Heart left ventricle (tissue), 16 donors: ENCODE measurements around the gene EIPR1. TPM values are rescaled to one million over a fixed set of nuclear protein-coding genes. Genes with fewer than 3 reads are reported as not detected.

Experiments
- ATAC-seq, 4 donors: fragments of 200-7000 bp; cut with Tn5 transposase; one replicate each; pipeline ENCODE4 v1.9.1; 2020 to 2022; ENCODE audit warnings: moderate library complexity in 4 of 4, mild to moderate bottlenecking in 3 of 4, moderate number of reproducible peaks in 1 of 4
- DNase-seq, 5 donors: peaks; one replicate each; pipeline ENCODE4 v3.0.0-alpha.2; 2020
- H3K27ac ChIP-seq, 12 donors: fragments of 200-600 bp; sonication (generic) in 4 of 12; one replicate each; pipeline versions ENCODE4 v1.5.0 to v1.8.0; 2016 to 2022; ENCODE audit warnings: mild to moderate bottlenecking in 2 of 12
- H3K27me3 ChIP-seq, 9 donors: fragments of 200-600 bp; sonication (generic) in 2 of 9; one replicate each; pipeline versions ENCODE4 v1.5.1 to v1.8.0; 2016 to 2022; ENCODE audit warnings: mild to moderate bottlenecking in 3 of 9
- H3K36me3 ChIP-seq, 9 donors: fragments of 200-600 bp; sonication (generic) in 2 of 9; one replicate each; pipeline versions ENCODE4 v1.5.0 to v1.8.0; 2018 to 2022; ENCODE audit warnings: mild to moderate bottlenecking in 2 of 9
- H3K4me1 ChIP-seq, 12 donors: fragments of 200-600 bp; sonication (generic) in 4 of 12; one replicate each; pipeline versions ENCODE4 v1.5.0 to v1.8.0; 2016 to 2022; ENCODE audit warnings: mild to moderate bottlenecking in 3 of 12
- H3K4me3 ChIP-seq, 12 donors: fragments of 200-600 bp; sonication (generic) in 4 of 12; one replicate each; pipeline versions ENCODE4 v1.5.0 to v1.8.0; 2017 to 2022; ENCODE audit warnings: mild to moderate bottlenecking in 9 of 12, moderate library complexity in 4 of 12
- H3K9me3 ChIP-seq, 12 donors: fragments of 200-600 bp; sonication (generic) in 4 of 12; one replicate each; pipeline versions ENCODE4 v1.5.0 to v1.8.0; 2016 to 2022; ENCODE audit warnings: mild to moderate bottlenecking in 1 of 12
- POLR2A ChIP-seq, 2 donors: fragments of 450-650 bp; IDR thresholded peaks; one replicate each; pipeline ENCODE4 v1.6.1; 2017; ENCODE audit warnings: antibody characterized with exemption in 2 of 2, mild to moderate bottlenecking in 2 of 2, moderate library complexity in 2 of 2
- WGBS, 4 donors: extraction: QIAGEN DNeasy Blood & Tissue Kit in 2 of 4; methylation state at CpG; one replicate each; pipeline versions ENCODE4 v1.1.5 to v1.1.7; 2013 to 2018; 5-methylcytosine and 5-hydroxymethylcytosine counted together
- intact Hi-C, 10 donors: fragments of 100-400 bp; cut with DNase I; formaldehyde crosslinking; loops; one replicate each; pipeline versions ENCODE4 v1.11.1 to v1.14.2; 2022
- polyA plus RNA-seq, 2 donors: library from polyadenylated mRNA; stranded (reverse); fragments of 200-250 nt; gene quantifications; one replicate each; pipeline ENCODE4 v1.2.3, GENCODE V29; 2013
- total RNA-seq, 9 donors: library from RNA; depleted of rRNA in 2 of 9; stranded (reverse); fragments of >200 nt in 2 of 9; fragmentation: NEBNext Ultra II Directional in 3 of 9; extraction: Animal tissue kit (Norgen Biotek cat#: 25700) in 3 of 9; gene quantifications; one replicate each; pipeline versions ENCODE4 v1.1.0 to v1.2.4, GENCODE V29; 2016 to 2023
- TF ChIP-seq, protein P1 (sequence below), 12 donors: fragments of 200-600 bp; sonication (generic) in 4 of 12; IDR thresholded peaks; one replicate each; pipeline versions ENCODE4 v1.5.0 to v1.8.0; 2018 to 2022; ENCODE audit warnings: antibody characterized with exemption in 12 of 12, mild to moderate bottlenecking in 5 of 12
- donor health status: ischemic (EF 13 %, LVEDD 7.1; RV severe dilation, severe dysfunction).
- donor health status: healthy with polysubstance abuse.
- donor health status: DM: no; HTN: yes; CAD: no.
- donor health status: DM: no; HTN: no; CAD: no.
- donor health status: ischemic (EF 25% LVEDD 6.9; RV normal size, moderate dysfunction).
- donor health status: ischemic (EF 25% LVEDD 5.7; RV mildly dilated, moderate dysfunction).
- donor health status: healthy.
- donor health status: DM: yes; HTN: yes; CAD: no.
- donor health status: ischemic (EF 35%, LVEDD 5.7; RV mildly dilated, moderate dysfunction).
- donor health status: nonischemic (EF 11% LVEDD 7.7; RV severe dilation, severe dysfunction).
- donor health status: DM: yes; HTN: yes; CAD: no.
- donor health status: PGD.
- donor health status: ischemic (EF 29% LVEDD 5.4; RV normal size, mild dysfunction).
- donor health status: nonischemic (EF 23%, LVEDD 6.1; RV moderate dilation, normal function).

The EIPR1 gene
- total and polyA plus RNA-seq, 11 donors = 7.9 to 26.1 (median 13.3) TPM

DNA sequence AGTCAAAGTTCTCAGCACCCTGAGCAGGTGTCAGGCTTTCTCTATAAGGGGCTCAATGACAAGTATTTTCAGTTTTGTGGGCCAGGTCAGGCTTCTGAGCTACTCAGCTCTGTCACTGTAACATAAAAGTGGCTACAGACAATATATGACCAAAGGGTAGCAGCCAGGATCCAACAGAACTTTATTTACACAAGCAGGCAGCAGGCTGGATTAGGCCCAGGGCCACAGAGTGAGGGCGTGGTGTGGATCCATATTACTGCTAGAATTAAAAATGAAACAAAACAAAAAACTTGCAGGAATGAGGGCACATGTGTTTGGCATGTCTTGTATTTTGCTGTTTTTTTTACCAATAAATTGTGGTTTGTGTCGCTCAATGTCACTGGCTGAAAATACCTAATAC, 143.7 kb downstream of the EIPR1 start:
- Histone ChIP-seq H3K27me3 (no peaks in the 10 kb centered on the region), H3K4me1 (peaks cover 0 to 3% (median 0%) of the 10 kb centered on the region in 12 donors), H3K36me3 (peaks cover 0 to 14% (median 0%) of the 10 kb centered on the region in 9 donors), H3K9me3 (peaks cover 0 to 23% (median 13%) of the 10 kb centered on the region in 12 donors), H3K27ac (no peak overlapping the region), H3K4me3 (no peak overlapping the region)
- ATAC-seq = no peak
- 96 to 98% (median 98%) methylated on average over 2 of the region's 2 CpGs for WGBS, 4 donors
- no peak for TF ChIP-seq POLR2A (IDR thresholded peaks at IDR 0.05)
- DNase-seq = no peak
- intact Hi-C loops = no loop called here

DNA sequence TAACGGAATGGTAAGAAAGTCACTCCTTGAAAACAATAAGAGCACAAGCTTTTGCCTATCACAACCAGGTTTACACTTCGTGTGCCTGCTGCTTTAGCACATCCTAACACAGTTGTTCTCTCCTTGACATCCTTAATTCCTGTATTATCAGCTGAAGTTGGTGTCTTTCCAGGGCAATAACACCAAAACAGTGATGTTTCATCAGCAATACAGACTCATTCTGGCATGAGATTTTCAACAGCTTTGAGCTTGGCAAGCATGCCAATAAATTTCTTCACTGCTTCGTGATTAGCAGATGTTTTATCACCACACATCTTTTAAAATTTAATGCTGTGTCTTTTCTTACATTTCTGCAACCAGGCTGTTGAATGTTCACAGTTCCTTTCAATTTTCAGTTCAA, 148.4 kb downstream of the EIPR1 start:
- no peak for TF ChIP-seq POLR2A (IDR thresholded peaks at IDR 0.05)
- TF ChIP-seq, protein P1, sequence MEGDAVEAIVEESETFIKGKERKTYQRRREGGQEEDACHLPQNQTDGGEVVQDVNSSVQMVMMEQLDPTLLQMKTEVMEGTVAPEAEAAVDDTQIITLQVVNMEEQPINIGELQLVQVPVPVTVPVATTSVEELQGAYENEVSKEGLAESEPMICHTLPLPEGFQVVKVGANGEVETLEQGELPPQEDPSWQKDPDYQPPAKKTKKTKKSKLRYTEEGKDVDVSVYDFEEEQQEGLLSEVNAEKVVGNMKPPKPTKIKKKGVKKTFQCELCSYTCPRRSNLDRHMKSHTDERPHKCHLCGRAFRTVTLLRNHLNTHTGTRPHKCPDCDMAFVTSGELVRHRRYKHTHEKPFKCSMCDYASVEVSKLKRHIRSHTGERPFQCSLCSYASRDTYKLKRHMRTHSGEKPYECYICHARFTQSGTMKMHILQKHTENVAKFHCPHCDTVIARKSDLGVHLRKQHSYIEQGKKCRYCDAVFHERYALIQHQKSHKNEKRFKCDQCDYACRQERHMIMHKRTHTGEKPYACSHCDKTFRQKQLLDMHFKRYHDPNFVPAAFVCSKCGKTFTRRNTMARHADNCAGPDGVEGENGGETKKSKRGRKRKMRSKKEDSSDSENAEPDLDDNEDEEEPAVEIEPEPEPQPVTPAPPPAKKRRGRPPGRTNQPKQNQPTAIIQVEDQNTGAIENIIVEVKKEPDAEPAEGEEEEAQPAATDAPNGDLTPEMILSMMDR (IDR thresholded peaks at IDR 0.05) = no peak
- 79 to 90% (median 90%) methylated on average over 3 of the region's 3 CpGs for WGBS, 4 donors

DNA sequence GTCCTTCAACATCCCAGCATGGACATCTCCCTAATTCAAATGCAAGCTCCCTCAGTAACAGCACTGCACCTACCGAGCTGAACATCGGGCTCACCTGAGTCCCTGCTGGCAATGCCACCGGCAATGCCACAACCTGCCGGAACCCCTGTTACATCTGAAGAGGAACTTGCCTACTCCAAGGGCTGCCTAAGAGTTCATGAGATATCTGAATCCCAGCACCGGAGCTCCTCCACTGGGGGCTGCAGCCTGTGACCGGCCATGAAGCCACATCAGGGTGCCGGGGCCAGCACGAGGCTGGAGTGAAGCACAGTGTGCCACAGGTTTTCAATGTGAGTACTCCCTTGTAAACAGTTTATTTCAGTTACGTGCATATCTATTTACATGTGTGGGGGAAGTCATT, 152.9 kb downstream of the EIPR1 start:
- Histone ChIP-seq H3K9me3 (peaks cover 0 to 43% (median 10%) of the 10 kb centered on the region in 12 donors), H3K4me1 (no peaks in the 10 kb centered on the region), H3K27ac (no peak overlapping the region), H3K27me3 (no peaks in the 10 kb centered on the region), H3K36me3 (no peaks in the 10 kb centered on the region), H3K4me3 (no peak overlapping the region)
- ATAC-seq (no peak), DNase-seq (no peak)
- intact Hi-C loops = no loop called here
- TF ChIP-seq, protein P1 (IDR thresholded peaks at IDR 0.05) = no peak
- no peak for TF ChIP-seq POLR2A (IDR thresholded peaks at IDR 0.05)
- WGBS, 4 donors = 82 to 89% (median 85%) methylated on average over 8 to 9 of the region's 9 CpGs

More for the DNA sequence above, 148.4 kb downstream of the EIPR1 start:
- no peaks in the 10 kb centered on the region for H3K27me3 ChIP-seq
- no peak for ATAC-seq
- peaks cover 0 to 34% (median 13%) of the 10 kb centered on the region in 12 donors for H3K9me3 ChIP-seq
- no peaks in the 10 kb centered on the region for H3K4me1 ChIP-seq
- H3K27ac ChIP-seq = no peak overlapping the region
- peaks cover 0 to 13% (median 0%) of the 10 kb centered on the region in 9 donors for H3K36me3 ChIP-seq
- H3K4me3 ChIP-seq = no peak overlapping the region
- intact Hi-C loops = no loop called here
- no peak for DNase-seq

DNA sequence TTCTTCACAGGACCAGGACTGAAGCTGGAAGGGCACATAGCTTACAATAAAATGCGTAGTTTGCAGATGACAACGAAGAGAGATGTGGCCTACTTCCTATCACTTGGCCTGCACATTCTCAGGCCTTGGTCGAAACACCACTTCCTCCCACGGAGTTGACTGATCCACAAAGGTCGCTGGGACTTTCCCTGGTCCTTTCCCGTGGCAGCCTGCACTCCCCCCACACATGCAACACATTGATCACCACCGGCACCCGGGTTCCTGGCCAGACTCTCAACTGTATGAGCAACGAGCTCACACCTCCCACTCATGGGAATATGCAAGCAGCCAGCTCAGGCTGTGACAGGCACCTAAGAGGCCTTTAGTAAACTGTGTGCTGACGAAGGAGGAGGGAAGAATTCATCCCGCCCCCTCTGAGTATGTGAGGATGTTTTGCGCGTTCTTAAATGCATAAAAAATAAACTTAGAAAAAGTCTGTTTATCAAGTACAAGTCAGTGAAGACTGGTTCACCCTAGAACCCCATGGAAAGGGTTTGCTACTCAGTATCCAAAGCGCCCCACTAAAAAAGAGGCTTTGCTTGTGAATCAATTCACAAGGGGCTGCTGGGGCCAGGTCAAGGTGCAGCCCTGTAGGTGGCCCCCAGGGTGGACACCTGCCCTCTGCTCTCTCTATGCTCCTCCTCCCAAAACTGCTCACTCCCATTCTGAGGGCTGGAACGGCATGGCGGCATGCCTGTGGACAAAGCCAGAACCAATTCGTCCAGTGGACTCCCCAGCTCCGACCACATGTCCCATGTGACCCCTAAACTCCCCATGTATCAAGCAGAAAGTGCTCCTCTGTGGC, 154.3 kb downstream of the EIPR1 start:
- Histone ChIP-seq H3K9me3 (peaks cover 0 to 30% (median 0%) of the 10 kb centered on the region in 12 donors), H3K36me3 (no peaks in the 10 kb centered on the region), H3K4me3 (no peak overlapping the region), H3K4me1 (no peaks in the 10 kb centered on the region), H3K27ac (peak overlapping the region in 1 of 12 donors; percentile 28), H3K27me3 (no peaks in the 10 kb centered on the region)
- WGBS, 4 donors = 73 to 82% (median 77%) methylated on average over 18 of the region's 18 CpGs
- no peak for TF ChIP-seq POLR2A (IDR thresholded peaks at IDR 0.05)
- TF ChIP-seq, protein P1 (IDR thresholded peaks at IDR 0.05) = no peak
- intact Hi-C loops = no loop called here
- ATAC-seq (peak in 1 of 4 donors; percentile 33), DNase-seq (no peak)
